ENCODE results near the gene SELENOI. TPM values are rescaled to one million over a fixed set of nuclear protein-coding genes. Genes with fewer than 3 reads are reported as not detected.

The SELENOI gene
- total and polyA plus RNA-seq, 10 of the 15 experiments (the other 5 are each of a cell fraction or from before 2014, with no cell fraction given) = 5.2 to 31.4 (median 17.4) TPM

- H3K27me3 ChIP-seq (replicated peaks in 1 of 2; ENCODE audit: control insufficient read depth in 2 of 2, insufficient read depth in 2 of 2, low read length in 1 of 2) = no peaks in the 10 kb centered on the region
- H3K4me2 ChIP-seq (ENCODE audit: control insufficient read depth, insufficient read depth) = no peak overlapping the region
- no peak overlapping the region for H3K9ac ChIP-seq (ENCODE audit: control insufficient read depth, insufficient read depth, low read length)
- H3K4me3 ChIP-seq = no peak overlapping the region
- RAD21 ChIA-PET (ENCODE audit: unreplicated experiment) = no interaction called here
- H2AFZ ChIP-seq (ENCODE audit: control insufficient read depth, low read depth, low read length) = no peak overlapping the region
- intact Hi-C loops (cut with micrococcal nuclease; ENCODE audit: unreplicated experiment) (no loop called here), in situ Hi-C loops (cut with MboI) (no loop called here)
- FAIRE-seq = no peak
- H3K27ac ChIP-seq (ENCODE audit: control insufficient read depth, insufficient read depth) = no peak overlapping the region
- CTCF ChIA-PET = interaction anchor here (1.0 kb wide), 1 partner anchor 14 kb away, joined by 3 read pairs; no protein-coding TSS in a partner anchor
- ATAC-seq = no peak
- WGBS (ENCODE audit: insufficient coverage, insufficient replicate concordance, low lambda C conversion rate, missing lambda C conversion rate) = 74% methylated on average over 9 of the region's 9 CpGs
- POLR2A ChIA-PET = no interaction called here
- H3K79me2 ChIP-seq (ENCODE audit: control insufficient read depth, insufficient read depth, low read length) = no peaks in the 10 kb centered on the region
- H3K36me3 ChIP-seq (ENCODE audit: control insufficient read depth in 2 of 2, insufficient read depth in 2 of 2, low read length in 1 of 2) = no peaks in the 10 kb centered on the region
- no peak for DNase-seq (ENCODE audit: low read depth, low spot score)
- BruUV-seq (replicated peaks) = no TSS peak
- H3K9me3 ChIP-seq (replicated peaks; ENCODE audit: control insufficient read depth, insufficient read depth, low read length) = no peaks in the 10 kb centered on the region
- TF ChIP-seq HCFC1 (IDR thresholded peaks at IDR 0.05; ENCODE audit: low read length) = no peak
- TF ChIP-seq PAX5 (IDR thresholded peaks at IDR 0.05; ENCODE audit: borderline replicate concordance, low read depth, low read length) = no peak
- no peak for TF ChIP-seq SRF (IDR thresholded peaks at IDR 0.05; ENCODE audit: low read depth in 2 of 2, low read length in 2 of 2)
- no peak for TF ChIP-seq IRF3 (IDR thresholded peaks at IDR 0.05)
- no peak for TF ChIP-seq CREB1 (IDR thresholded peaks at IDR 0.05; ENCODE audit: low read depth)
- no peak for TF ChIP-seq BHLHE40 (IDR thresholded peaks at IDR 0.05; ENCODE audit: borderline replicate concordance in 1 of 2, low read depth in 2 of 2, low read length in 1 of 2)
- TF ChIP-seq, protein P1, sequence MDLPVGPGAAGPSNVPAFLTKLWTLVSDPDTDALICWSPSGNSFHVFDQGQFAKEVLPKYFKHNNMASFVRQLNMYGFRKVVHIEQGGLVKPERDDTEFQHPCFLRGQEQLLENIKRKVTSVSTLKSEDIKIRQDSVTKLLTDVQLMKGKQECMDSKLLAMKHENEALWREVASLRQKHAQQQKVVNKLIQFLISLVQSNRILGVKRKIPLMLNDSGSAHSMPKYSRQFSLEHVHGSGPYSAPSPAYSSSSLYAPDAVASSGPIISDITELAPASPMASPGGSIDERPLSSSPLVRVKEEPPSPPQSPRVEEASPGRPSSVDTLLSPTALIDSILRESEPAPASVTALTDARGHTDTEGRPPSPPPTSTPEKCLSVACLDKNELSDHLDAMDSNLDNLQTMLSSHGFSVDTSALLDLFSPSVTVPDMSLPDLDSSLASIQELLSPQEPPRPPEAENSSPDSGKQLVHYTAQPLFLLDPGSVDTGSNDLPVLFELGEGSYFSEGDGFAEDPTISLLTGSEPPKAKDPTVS (IDR thresholded peaks at IDR 0.05; ENCODE audit: low read depth, low read length) = no peak
- TF ChIP-seq, protein P2, sequence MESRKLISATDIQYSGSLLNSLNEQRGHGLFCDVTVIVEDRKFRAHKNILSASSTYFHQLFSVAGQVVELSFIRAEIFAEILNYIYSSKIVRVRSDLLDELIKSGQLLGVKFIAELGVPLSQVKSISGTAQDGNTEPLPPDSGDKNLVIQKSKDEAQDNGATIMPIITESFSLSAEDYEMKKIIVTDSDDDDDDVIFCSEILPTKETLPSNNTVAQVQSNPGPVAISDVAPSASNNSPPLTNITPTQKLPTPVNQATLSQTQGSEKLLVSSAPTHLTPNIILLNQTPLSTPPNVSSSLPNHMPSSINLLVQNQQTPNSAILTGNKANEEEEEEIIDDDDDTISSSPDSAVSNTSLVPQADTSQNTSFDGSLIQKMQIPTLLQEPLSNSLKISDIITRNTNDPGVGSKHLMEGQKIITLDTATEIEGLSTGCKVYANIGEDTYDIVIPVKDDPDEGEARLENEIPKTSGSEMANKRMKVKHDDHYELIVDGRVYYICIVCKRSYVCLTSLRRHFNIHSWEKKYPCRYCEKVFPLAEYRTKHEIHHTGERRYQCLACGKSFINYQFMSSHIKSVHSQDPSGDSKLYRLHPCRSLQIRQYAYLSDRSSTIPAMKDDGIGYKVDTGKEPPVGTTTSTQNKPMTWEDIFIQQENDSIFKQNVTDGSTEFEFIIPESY (IDR thresholded peaks at IDR 0.05) = no peak
- TF ChIP-seq ZSCAN29 (IDR thresholded peaks at IDR 0.05) = no peak
- H4K20me1 ChIP-seq (ENCODE audit: control insufficient read depth, insufficient read depth) = no peaks in the 10 kb centered on the region
- SMC1A ChIA-PET (ENCODE audit: uncharacterized antibody, unreplicated experiment) = no interaction called here
- no peaks in the 10 kb centered on the region for H3K4me1 ChIP-seq (ENCODE audit: control insufficient read depth, insufficient read depth, low read length)
Measured at GRCh38 chr2:26423750-26424149, 77.8 kb downstream of the SELENOI start.
